Skin of body (tissue), 2 donors: ENCODE results near the gene METTL14. TPM values are rescaled to one million over a fixed set of nuclear protein-coding genes. Genes with fewer than 3 reads are reported as not detected.

Experiments used
- DNase-seq: peaks from one replicate; lab custom pipeline; 2025; lab: John Stamatoyannopoulos, UW
- total RNA-seq: library from RNA; depleted of rRNA; stranded (reverse); fragments of >200 nt; gene quantifications from one replicate; pipeline ENCODE4 v1.2.3, GENCODE V29; 2014

The METTL14 gene
- total RNA-seq, 1 donor from 2014 or later, result 14.8 TPM

- DNase-seq, result no peak
Observed at GRCh38 chr4:118732591-118733330, 47.6 kb downstream of the METTL14 start.

- no peak for DNase-seq
Observed at GRCh38 chr4:118734491-118735205, 49.5 kb downstream of the METTL14 start.

GRCh38 chr4:118736900-118737299, 51.7 kb downstream of the METTL14 start:
- no peak for DNase-seq

GRCh38 chr4:118738090-118738489, 52.9 kb downstream of the METTL14 start:
- no peak for DNase-seq

GRCh38 chr4:118739022-118739713, 54.0 kb downstream of the METTL14 start:
- DNase-seq, result no peak

GRCh38 chr4:118740869-118741268, 55.7 kb downstream of the METTL14 start:
- DNase-seq, result no peak

- no peak for DNase-seq
Observed at GRCh38 chr4:118741301-118741855, 56.2 kb downstream of the METTL14 start.

- DNase-seq, result no peak
Observed at GRCh38 chr4:118742050-118742449, 56.9 kb downstream of the METTL14 start.

- DNase-seq, result no peak
Observed at GRCh38 chr4:118743867-118744266, 58.7 kb downstream of the METTL14 start.

- no peak for DNase-seq
Observed at GRCh38 chr4:118745357-118745756, 60.2 kb downstream of the METTL14 start.

- no peak for DNase-seq
Observed at GRCh38 chr4:118746251-118746919, 61.2 kb downstream of the METTL14 start.

GRCh38 chr4:118749347-118749988, 64.3 kb downstream of the METTL14 start:
- no peak for DNase-seq

- DNase-seq, result no peak
Observed at GRCh38 chr4:118751629-118752323, 66.6 kb downstream of the METTL14 start.

- no peak for DNase-seq
Observed at GRCh38 chr4:118752551-118752950, 67.4 kb downstream of the METTL14 start.

GRCh38 chr4:118753096-118753495, 67.9 kb downstream of the METTL14 start:
- no peak for DNase-seq

- no peak for DNase-seq
Observed at GRCh38 chr4:118753685-118754084, 68.5 kb downstream of the METTL14 start.

GRCh38 chr4:118754890-118755289, 69.7 kb downstream of the METTL14 start:
- no peak for DNase-seq

GRCh38 chr4:118755438-118756226, 70.4 kb downstream of the METTL14 start:
- DNase-seq, result no peak

GRCh38 chr4:118756429-118756828, 71.2 kb downstream of the METTL14 start:
- no peak for DNase-seq
